H1 (cell line): ENCODE data around the gene GADD45B. TPM values are rescaled to one million over a fixed set of nuclear protein-coding genes. Genes with fewer than 3 reads are reported as not detected.

Source experiments
- ATF2 ChIP-seq: IDR thresholded peaks from 2 replicates; pipeline ENCODE4 v1.6.1; 2012; ENCODE audit warnings: low read length, inconsistent platforms
- BACH1 ChIP-seq: IDR thresholded peaks from 2 replicates; pipeline ENCODE4 v1.6.1; 2012; ENCODE audit warnings: low read length, improper control_type of control experiment
- BCL11A ChIP-seq, 2 experiments: IDR thresholded peaks; one replicate each; pipeline ENCODE4 v1.6.1; 2011; ENCODE audit warnings: low read depth in 2 of 2, low read length in 2 of 2, mild to moderate bottlenecking in 2 of 2
- EZH2 ChIP-seq: fragments of 200-600 bp; sonication (generic); IDR thresholded peaks from 2 replicates; pipeline ENCODE4 v1.7.1; 2012; ENCODE audit warnings: low read depth, mild to moderate bottlenecking, moderate library complexity, low read length, inconsistent platforms; ENCODE audit not compliant: severe bottlenecking
- GABPA ChIP-seq: IDR thresholded peaks from 2 replicates; pipeline ENCODE4 v1.6.1; 2011; ENCODE audit warnings: mild to moderate bottlenecking, low read length, moderate library complexity, borderline replicate concordance; ENCODE audit not compliant: insufficient read depth
- HDAC2 ChIP-seq, 2 experiments: fragments of 300-600 bp in 1 of 2; sonication (generic) in 1 of 2; IDR thresholded peaks; 2 replicates each; pipeline ENCODE4 v1.6.1; 2011 to 2012; ENCODE audit warnings: low read depth in 2 of 2, low read length in 2 of 2, mild to moderate bottlenecking in 2 of 2, moderate library complexity in 2 of 2, borderline replicate concordance in 1 of 2, inconsistent platforms in 1 of 2
- HDAC6 ChIP-seq: IDR thresholded peaks from one replicate; pipeline ENCODE4 v1.7.1; 2012; ENCODE audit warnings: low read depth, mild to moderate bottlenecking, inconsistent platforms, low read length, moderate library complexity
- KDM1A ChIP-seq: fragments of 200-600, 300-600 bp; sonication (generic); IDR thresholded peaks from 2 replicates; pipeline ENCODE4 v1.7.1; 2016; ENCODE audit warnings: mild to moderate bottlenecking, low read length, borderline replicate concordance
- KDM4A ChIP-seq: IDR thresholded peaks from one replicate; pipeline ENCODE4 v1.7.1; 2012; ENCODE audit warnings: low read depth, mild to moderate bottlenecking, moderate library complexity, low read length, inconsistent platforms; ENCODE audit not compliant: severe bottlenecking
- KDM5A ChIP-seq: fragments of 200-600 bp; IDR thresholded peaks from 2 replicates; pipeline ENCODE4 v1.7.1; 2012; ENCODE audit warnings: mild to moderate bottlenecking, low read length, inconsistent platforms, mixed read lengths
- NRF1 ChIP-seq: IDR thresholded peaks from 2 replicates; pipeline ENCODE4 v1.6.1; 2011; ENCODE audit warnings: mild to moderate bottlenecking, low read depth, low read length, improper control_type of control experiment
- RAD21 ChIP-seq, 2 experiments: IDR thresholded peaks in 1 of 2; conservative IDR thresholded peaks in 1 of 2; 2 replicates each; pipeline ENCODE4 v1.6.1; 2011; ENCODE audit warnings: low read depth in 2 of 2, low read length in 2 of 2, improper control_type of control experiment in 1 of 2, inconsistent platforms in 1 of 2, mild to moderate bottlenecking in 1 of 2, moderate library complexity in 1 of 2
- RBBP5 ChIP-seq: IDR thresholded peaks from 2 replicates; pipeline ENCODE4 v1.7.1; 2012; ENCODE audit warnings: low read depth, mild to moderate bottlenecking, inconsistent platforms, low read length, moderate library complexity, borderline replicate concordance
- RFX5 ChIP-seq: IDR thresholded peaks from 2 replicates; pipeline ENCODE4 v1.6.1; 2011; ENCODE audit warnings: low read depth, low read length, improper control_type of control experiment, borderline replicate concordance
- SIX5 ChIP-seq: IDR thresholded peaks from 2 replicates; pipeline ENCODE4 v1.6.1; 2011; ENCODE audit warnings: mild to moderate bottlenecking, low read depth, low read length
- TAF1 ChIP-seq: IDR thresholded peaks from 2 replicates; pipeline ENCODE4 v1.6.1; 2011; ENCODE audit warnings: mild to moderate bottlenecking, low read depth, low read length
- polyA plus RNA-seq, 7 experiments: library from polyadenylated mRNA; depleted of rRNA in 3 of 7; stranded (reverse) in 5 of 7; unstranded in 2 of 7; fragments of >200 nt in 5 of 7; fragments of 200-250 nt in 2 of 7; gene quantifications; 1 replicate in 5 of 7; 2 replicates in 1 of 7; 4 replicates in 1 of 7; pipeline versions ENCODE4 v1.2.1 to v1.2.3, GENCODE V29; 2011 to 2013; ENCODE audit warnings: missing spikeins in 2 of 7, mixed read lengths in 2 of 7
- total RNA-seq: library from RNA; stranded (reverse); fragmentation: NEBNext Ultra II Directional; extraction: Animal tissue kit (Norgen Biotek cat#: 25700); gene quantifications from 2 replicates; pipeline ENCODE4 v1.2.1, GENCODE V29; 2021

GADD45B gene
- total and polyA plus RNA-seq, 2 of the 8 experiments (the other 6 are each of a cell fraction or from before 2014, with no cell fraction given) = 7.4 to 11.4 TPM

- TF ChIP-seq SIX5 (no peak), HDAC6 (no peak), RFX5 (no peak), KDM1A (peak; percentile 43; the same call in 1 of the 2 replicates), NRF1 (no peak), EZH2 (no peak), ATF2 (no peak), KDM4A (no peak), TAF1 (no peak), HDAC2 (IDR thresholded peaks at IDR 0.05; ENCODE audit: borderline replicate concordance in 1 of 2, low read depth in 2 of 2, low read length in 2 of 2) (no peak), RAD21 (IDR thresholded peaks at IDR 0.05 in 1 of 2, conservative IDR thresholded peaks at IDR 0.05 in 1 of 2; ENCODE audit: low read depth in 2 of 2, low read length in 2 of 2) (no peak), BCL11A (IDR thresholded peaks at IDR 0.05; ENCODE audit: low read depth in 2 of 2, low read length in 2 of 2) (no peak), BACH1 (peak; percentile 72), RBBP5 (no peak), GABPA (no peak), KDM5A (no peak)
These were observed 6.6 kb upstream of the GADD45B start (continued) for GRCh38 chr19:2469102-2469914.
